ENCODE measurements around the gene CCDC183.
"Not testable (repeated sequence)": the region's sequence is repeated elsewhere in the genome, so short reads cannot be mapped to it uniquely, and the experiment has no call there.

CCDC183 gene

DNA sequence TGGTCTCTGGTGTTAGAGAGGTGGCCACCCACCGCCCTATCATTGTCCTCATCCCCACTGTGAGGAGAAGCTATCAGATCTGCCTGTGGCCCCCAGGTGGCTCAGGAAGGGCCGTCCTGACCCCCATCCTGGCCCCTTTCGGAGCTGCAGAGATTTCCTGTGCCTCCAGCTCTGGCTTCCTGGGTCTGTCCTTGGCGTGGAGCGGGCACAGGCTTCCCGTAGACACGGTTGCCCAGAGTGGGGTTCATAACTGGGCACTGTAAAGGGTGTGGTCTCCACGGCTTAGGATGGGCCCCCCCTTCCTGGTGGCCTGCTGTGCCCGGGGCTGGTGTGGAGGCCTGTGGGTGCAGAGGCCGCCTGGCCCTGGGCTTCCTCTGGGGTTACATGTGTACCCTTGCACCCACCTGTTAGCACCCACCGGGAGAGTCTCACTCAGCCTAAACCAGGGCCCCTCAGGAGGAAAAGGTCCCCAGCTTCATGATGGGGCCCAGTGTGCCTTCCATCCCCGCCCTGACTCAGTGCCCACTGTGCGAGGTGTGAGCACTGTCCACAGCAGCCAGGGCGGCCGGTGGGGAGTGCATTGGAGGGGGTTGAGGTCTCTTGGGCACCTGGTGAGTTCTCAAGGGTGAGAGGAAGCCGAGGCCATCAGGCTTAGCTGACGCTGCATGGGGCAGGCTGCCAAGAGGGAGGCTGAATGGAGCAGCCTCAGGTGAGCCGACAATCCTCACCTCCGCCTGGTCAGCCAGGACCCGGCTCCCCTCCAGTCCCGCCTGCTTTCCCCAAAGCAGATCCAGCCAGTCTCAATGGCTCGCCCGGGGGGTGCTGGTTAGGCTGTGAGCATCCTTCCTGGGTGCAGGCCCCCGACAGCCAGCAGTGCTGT lies 30.8 kb downstream of the CCDC183 start:
- DNase-seq, result no peak

DNA sequence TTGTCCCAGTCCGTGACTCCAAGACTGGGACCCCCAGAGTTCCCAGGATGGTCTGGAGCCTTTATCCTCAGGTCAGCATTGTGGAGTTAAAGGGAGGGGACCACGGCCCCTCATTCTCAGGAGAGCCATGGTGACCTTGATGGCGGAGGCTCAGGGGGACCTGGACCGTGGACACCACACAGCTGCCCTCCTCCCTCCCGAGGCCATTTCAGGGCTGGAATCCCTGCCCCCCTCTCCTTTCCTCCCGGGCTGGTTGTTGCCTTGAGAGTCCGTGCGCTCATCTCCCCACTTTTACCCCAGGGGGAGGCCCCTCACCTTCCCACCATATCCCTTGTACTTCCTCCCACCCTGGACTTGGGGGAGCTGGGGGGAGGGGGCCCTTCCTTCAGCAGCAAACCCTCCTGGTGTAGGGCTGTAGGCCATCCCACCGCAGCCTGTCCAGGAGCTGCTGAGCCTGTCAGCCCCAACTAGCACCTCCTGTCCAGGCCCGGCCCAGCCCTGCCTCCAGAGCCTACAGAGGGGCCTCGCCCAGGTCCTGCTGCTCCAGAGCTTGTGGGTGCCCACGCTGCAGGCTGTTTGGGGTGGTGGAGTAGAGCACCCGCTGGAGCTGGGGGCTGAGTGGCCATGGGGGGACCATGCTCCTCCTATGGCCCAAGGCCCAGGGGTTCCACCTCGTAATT lies 31.8 kb downstream of the CCDC183 start:
- no peak for DNase-seq

DNA sequence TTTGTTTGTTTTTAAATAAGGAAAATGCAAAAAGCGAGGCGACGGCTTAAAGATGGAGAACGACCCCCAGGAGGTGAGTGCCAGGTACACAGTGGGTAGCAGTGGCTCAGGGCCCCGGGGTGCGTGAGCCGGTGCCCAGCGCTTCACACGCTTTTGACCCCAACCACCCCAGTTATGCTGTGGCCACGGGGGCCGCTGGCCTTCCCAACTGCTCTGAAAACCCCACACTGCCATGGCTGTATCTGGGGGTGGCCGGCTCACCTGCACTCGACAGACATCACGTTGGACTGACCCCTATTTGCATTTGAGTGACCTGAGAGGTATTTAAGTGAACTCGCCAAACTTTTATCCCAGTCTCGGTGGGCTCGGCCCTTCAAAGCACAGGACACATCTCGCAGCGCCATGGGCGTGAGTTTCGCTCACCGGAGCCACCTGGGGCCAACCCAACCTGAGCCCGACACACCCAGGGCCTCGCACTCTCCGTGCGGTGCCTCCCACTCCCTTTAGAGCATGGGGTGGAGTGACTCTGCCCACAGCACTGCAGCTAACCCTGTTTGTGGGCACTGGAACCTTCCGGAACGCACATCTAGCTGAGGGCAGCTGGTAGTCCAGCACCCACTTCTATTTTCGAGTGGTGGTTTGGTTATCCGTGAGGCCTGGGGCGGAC lies 32.5 kb downstream of the CCDC183 start:
- DNase-seq, result no peak

GRCh38 chr9:136829412-136829811 lies 33.3 kb downstream of the CCDC183 start:
- DNase-seq, result no peak

GRCh38 chr9:136829981-136830885 lies 34.1 kb downstream of the CCDC183 start:
- no peak for DNase-seq

GRCh38 chr9:136831002-136831719 lies 35.0 kb downstream of the CCDC183 start:
- DNase-seq, result no peak

DNA sequence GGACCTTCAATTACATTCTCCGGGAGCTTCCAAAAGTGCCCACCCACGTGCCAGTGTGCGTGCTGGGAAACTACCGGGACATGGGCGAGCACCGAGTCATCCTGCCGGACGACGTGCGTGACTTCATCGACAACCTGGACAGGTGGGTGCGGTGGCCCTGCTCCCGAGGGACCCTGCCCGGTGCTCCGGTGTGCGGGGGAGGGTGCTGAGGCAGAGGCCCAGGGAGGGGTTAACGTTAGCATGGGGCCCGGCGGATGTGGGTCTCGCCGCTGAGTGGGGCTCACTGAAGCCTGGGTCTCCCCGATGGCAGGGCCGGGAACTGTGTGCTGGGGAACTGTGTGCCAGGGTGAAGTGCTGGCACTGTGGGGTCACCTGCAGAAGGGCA lies 35.6 kb downstream of the CCDC183 start:
- DNase-seq, result no peak

- DNase-seq, result no peak
These were observed 36.4 kb downstream of the CCDC183 start for GRCh38 chr9:136832581-136832980.

DNA sequence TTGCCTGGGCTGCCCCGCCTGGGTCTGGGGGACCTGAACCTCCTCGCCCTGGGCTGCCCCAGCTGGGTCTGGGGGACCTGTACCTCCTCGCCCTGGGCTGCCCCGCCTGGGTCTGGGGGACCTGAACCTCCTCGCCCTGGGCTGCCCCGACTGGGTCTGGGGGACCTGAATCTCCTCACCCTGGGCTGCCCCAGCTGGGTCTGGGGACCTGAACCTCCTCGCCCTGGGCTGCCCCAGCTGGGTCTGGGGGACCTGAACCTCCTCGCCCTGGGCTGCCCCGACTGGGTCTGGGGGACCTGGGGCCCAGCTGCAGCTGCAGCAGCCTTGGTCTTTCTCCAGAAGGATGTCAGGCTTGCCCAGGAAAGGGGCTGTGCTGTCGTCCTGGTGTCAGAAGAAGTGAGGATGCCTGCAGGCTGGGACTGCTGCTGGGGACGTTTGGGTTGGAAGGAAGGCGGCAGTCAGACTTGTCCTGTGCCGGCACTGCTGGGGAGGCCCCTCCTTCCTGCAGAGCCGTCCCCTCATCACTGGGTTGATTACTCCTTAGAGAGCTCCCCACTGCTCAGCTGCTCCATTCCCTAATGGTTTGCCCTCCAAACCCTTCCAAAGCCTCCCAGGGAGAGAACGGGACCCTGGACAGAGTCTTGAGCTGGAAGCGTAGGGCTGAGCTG lies 37.4 kb downstream of the CCDC183 start:
- DNase-seq, result not testable (repeated sequence)

DNA sequence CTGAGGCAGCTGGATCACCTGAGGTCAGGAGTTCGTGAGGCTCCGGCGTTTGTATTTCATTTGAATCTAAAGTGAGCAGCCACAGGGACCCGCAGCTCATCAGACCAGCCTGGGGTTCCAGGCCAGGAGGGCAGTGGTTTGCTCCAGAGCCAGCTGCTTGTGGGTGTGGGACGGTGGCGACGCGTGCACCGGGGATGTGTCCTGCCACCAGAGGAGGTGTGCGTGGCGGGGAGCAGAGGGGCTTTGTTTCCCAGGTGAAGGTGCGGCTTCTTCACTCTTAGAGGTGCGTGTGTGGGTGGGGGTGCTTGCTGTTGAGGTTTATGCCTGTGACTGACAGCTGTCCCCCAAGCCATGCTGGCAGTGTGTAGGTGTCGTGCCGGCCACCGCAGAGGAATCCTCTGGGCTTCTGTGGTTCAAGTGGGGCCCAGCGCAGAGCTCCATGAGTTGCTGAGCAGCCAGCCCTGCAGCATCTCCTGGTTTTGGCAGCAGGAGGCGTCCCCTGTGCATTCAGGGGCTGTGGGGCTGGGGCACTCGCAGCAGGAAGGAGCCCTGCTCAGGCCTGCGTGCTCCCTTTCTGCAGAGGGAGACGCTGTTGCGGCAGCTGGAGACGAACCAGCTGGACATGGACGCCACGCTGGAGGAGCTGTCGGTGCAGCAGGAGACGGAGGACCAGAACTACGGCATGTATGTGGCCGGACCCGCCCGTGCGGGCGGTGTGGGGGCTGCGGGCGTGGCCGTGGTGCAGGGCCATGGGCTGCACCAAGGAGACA lies 39.2 kb downstream of the CCDC183 start:
- no peak for DNase-seq

DNA sequence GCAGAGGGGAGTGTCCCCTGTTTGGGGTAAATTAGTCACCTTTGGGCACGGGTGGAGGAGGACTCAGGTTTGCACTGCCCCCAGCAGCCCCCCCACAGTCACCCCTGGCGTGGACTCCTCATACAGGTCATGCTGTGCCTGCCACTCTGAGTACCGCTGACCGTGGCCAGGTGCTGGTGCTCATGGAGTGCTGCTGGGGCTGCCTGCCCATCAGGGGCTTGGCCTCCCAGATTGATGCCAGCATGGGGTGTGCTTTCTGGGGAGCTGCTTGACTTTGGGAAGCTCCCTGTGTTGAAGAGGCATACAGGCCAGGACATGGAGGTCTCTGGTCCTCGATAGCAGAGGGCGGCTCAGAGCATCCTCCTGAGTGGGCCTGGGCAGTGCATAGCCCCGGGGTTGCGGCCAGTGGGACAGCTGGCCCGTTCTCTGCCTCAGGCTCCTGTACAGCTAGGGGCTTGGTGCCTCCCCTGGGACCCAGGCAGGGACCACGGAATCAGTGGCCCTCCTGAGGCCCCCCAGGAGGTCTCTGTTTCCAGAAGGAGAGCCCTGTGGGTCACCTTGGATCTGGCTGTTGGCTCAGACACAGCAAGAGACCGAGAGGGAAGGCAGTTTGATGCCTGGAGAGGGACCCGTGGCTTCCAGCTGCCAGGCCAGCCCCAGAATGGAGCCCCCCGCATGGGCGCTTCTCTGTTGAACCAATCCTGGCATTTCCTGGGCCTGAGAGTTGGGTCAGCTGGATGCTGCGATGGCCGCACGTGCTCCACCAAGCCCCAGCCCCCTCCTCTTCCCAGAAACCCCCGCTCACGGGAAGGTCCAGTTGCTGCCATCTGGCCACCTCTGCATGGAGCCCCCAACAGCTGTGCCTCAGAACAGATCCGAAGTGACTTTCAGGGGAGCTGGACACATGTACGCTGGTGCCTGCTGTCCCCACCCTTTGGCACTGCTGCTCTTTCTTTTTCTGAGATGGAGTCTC lies 40.1 kb downstream of the CCDC183 start:
- DNase-seq, result no peak

GRCh38 chr9:136837146-136837855 lies 41.2 kb downstream of the CCDC183 start:
- no peak for DNase-seq

DNA sequence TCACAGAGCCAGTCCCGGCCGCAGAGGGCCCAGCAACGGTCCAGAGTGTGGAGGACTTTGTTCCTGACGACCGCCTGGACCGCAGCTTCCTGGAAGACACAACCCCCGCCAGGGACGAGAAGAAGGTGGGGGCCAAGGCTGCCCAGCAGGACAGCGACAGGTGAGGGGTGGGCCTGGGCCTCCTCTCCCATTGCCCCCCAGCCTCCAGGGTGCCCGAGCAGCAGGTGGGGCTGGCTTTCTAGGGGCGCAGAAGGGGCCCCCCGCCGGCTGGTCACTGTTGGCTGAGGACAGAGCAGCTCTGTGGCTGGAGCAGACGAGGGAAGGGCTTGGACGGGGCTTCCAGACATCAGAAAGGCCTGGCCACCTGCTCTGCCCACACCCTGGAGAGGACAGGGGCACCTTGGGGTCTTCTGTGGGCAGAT lies 41.7 kb downstream of the CCDC183 start:
- DNase-seq, result not testable (repeated sequence)

DNA sequence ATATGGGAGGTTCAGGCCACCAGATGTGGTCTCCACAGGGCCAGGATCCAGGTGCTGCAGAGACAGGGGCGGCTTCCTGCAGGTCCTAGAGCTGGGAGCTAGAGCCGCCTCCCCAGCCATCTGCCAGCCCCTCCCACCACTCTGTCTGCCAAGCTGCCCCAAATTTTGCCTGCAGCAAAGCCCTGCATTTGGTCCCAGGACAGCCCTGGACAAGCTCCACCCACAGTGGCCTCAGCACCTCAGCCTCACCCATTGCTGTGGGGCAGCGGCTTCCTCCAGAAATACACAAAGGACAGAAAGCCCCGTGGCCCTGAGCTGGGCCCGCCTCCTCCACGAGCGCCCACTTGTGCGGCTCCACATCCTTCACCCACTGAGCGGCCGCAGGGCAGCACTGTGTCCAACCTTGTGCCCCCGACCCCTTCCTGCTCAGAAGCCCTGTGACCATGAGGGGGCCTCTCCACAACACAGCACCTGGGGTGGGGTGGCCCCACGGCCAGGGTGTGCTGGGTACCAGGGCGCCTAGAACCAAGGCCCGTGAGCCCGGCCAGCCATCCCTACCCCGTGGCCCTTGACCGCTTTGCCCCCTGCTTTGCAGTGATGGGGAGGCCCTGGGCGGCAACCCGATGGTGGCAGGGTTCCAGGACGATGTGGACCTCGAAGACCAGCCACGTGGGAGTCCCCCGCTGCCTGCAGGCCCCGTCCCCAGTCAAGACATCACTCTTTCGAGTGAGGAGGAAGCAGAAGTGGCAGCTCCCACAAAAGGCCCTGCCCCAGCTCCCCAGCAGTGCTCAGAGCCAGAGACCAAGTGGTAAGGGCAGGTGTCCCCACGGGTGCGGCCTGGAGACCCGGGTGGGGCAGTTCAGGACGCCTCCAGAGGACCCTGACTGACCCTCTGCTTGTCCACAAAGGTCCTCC lies 42.4 kb downstream of the CCDC183 start:
- no peak for DNase-seq

- DNase-seq, result no peak
These were observed 43.3 kb downstream of the CCDC183 start for GRCh38 chr9:136839229-136840139.

- DNase-seq, result no peak
These were observed 44.2 kb downstream of the CCDC183 start for GRCh38 chr9:136840140-136840876.
